Nucleus accumbens (tissue), 56 donors: ENCODE data around the gene FGB.

Source experiments
- DNase-seq, 56 donors: peaks; one replicate each; lab custom pipeline; 2025; lab: John Stamatoyannopoulos, UW

Gene FGB

GRCh38 chr4:154616731-154617130 lies 53.9 kb downstream of the FGB start:
- no peak for DNase-seq

- no peak for DNase-seq
These were observed 55.1 kb downstream of the FGB start for GRCh38 chr4:154617820-154618317.

- peak in 43 of 56 donors; percentile 1 to 82 (median 28) for DNase-seq
These were observed 56.0 kb downstream of the FGB start for GRCh38 chr4:154618708-154619315.

GRCh38 chr4:154620111-154620510 lies 57.3 kb downstream of the FGB start:
- DNase-seq, result no peak
